EL (cell line): ENCODE data around the gene TMEM130.

ENCODE experiments used
- DNase-seq: peaks from one replicate; pipeline ENCODE4 v3.0.0-alpha.2; 2016

TMEM130 gene

DNA sequence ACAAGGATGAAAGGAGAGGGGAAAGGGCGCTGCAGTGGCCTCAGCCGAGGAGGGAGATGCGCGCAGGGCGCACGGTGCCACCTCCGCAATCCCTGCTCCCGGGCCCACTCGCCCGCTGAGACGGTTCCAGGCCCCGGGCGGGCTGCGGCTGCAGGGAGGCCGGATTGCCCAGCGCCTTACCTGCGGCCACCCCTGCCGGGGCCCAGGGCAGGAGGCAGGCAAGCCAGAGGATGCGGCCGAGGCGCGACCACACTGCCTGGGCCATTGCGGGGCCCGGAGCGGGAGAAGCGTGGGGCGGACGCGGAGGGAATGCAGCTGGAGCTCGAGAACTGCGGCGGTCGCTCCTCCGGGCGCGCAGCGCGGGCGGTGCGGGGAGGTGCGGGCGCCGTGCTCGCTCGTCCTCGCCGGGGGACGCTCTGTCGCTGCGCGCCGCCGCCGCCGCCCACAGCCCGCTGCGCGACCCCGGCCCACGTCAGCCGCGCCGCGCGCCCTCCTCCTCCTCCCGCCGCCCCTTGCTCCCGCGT, at the start of gene TMEM130:
Gene TMEM130, minus strand, starts transcription at position 418 of the 524 bp plus-strand sequence. Its CDS starts 153 bp downstream, at position 265.
- no peak for DNase-seq

GRCh38 chr7:98917331-98917730, 47.5 kb upstream of the TMEM130 start:
- no peak for DNase-seq

DNA sequence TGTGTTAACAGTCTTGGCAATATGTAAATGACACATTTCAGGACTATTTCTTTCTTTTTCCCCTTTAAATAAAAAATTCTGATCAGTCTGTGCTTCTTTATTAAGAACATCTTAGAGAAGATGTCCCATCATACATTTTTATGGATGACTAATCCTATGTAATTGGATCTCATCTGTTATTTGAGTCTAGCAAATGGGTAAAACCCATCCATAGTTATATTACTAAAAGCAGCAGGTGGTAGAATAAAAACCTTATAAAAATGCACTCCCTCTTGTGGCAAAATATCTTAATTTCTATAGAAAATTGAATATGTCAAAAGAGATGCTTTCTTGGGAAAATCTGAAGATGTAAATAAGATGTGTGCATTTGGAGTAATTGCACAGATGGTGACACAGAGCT, 43.8 kb upstream of the TMEM130 start:
- DNase-seq, result peak; percentile 11

DNA sequence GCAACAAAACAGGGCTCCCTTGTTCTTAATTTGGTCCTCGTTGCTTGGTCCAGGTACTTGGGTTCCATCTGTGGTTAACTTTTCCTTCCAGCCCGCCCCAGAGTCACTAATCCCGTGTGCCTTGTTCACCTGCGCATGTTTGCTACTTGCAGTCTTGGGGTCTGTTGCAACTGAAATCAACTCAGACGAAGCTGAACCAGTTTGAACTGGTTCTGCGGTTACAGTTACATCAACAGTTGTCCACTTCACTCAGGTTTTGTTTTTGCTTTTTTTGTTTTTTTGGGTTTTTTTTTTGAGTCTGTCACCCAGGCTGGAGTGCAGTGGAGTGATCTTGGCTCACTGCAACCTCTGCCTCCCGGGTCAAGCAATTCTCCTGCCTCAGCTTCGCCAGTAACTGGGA, 43.2 kb upstream of the TMEM130 start:
- no peak for DNase-seq

- no peak for DNase-seq
Measured at GRCh38 chr7:98911916-98912315, 42.1 kb upstream of the TMEM130 start.

GRCh38 chr7:98910427-98910826, 40.6 kb upstream of the TMEM130 start:
- DNase-seq, result no peak

GRCh38 chr7:98909487-98909886, 39.7 kb upstream of the TMEM130 start:
- no peak for DNase-seq

GRCh38 chr7:98908585-98908984, 38.8 kb upstream of the TMEM130 start:
- no peak for DNase-seq

- DNase-seq, result no peak
Measured at GRCh38 chr7:98907570-98907969, 37.8 kb upstream of the TMEM130 start.

DNA sequence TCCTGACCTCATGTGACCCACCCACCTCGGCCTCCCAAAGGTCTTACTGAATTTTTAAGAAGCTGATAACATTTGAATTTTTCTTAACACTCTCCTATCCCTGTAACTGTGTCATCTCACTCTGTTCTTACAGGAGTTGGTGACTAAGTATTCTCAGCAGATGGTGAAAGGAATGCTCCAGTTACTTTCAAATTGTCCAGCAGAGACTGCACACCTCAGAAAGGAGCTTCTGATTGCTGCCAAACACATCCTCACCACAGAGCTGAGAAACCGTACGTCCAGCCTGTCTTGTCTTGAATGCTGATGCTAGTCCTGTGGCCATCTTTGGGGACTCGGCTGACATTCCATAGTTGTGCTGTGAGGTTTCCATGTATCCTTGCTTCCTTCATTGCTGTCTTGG, 33.4 kb upstream of the TMEM130 start:
- DNase-seq, result no peak

GRCh38 chr7:98902523-98902922, 32.7 kb upstream of the TMEM130 start:
- no peak for DNase-seq

GRCh38 chr7:98900815-98901214, 31.0 kb upstream of the TMEM130 start:
- DNase-seq, result no peak

- no peak for DNase-seq
Measured at GRCh38 chr7:98899816-98900215, 30.0 kb upstream of the TMEM130 start.

GRCh38 chr7:98892609-98893008, 22.8 kb upstream of the TMEM130 start:
- no peak for DNase-seq

DNA sequence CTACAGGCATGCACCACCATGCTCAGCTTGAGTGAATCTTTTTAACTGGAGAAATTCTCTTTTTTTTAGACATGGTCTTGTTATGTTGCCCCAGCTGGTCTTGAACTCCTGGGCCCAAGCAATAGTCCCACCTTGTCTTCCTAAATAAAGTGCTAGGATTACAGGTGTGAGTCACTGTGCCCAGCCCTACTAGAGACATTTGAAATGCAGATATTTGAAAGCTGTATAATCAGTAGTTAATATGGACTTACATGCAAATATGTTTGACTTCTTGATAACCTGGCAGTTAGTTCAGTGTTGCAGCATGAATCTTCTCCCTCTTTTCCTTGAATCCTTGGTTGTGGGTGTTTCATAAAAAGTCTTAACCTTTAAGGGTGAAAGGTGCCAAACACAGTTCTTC, 17.2 kb upstream of the TMEM130 start:
- DNase-seq, result no peak

- no peak for DNase-seq
Measured at GRCh38 chr7:98884416-98884815, 14.6 kb upstream of the TMEM130 start.

DNA sequence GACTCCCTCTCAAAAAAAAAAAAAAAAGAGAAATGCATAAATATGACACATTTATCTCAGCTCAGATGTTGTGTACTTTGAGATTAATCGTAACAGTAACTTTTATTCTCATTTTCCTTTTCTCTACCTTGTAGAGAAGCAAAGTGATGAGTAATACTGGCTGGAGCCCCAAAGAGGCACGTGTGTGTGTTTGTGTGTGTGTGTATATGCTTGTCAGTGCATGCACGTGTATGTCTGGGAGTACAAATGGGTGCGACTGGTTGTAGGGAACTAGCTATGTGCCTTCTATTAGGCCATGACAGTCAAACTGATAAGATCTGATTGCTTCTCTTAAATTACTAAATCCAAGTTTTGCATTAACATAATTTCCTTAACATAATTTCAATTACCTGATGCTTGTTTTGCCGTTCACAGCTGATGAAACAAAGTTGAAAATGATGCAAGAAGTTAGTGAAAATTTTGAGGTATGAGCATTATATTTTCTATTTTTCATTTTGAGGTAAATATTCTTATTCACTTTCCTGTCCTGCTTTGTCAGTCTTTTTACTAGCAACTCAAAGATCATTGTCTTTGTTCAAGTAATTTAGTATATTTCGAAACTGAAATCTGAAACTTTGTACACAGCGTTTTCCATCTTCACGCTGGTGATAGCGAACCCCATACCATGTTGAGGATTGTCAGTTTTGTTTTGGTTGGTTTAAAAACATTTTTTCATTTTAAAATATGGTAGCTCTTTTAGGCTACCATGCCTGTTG, 11.9 kb upstream of the TMEM130 start:
- no peak for DNase-seq

- DNase-seq, result no peak
Measured at GRCh38 chr7:98880485-98880884, 10.7 kb upstream of the TMEM130 start.

DNA sequence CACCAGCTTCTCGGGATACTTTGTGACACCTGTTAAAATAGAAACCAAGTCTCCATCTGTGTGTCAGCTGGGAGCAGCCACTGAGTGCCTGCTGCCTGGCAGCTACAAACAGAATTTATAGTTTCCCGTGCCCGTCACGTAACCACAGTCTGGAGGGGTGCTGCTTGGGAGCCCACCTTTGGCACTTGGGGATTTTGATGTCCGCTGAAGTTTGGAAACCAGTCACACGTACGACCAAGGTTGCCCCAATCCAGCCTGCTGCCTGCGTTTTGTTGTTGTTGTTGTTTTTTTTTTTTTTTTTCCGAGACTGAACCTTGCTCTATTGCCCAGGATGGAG, 10.1 kb upstream of the TMEM130 start:
- DNase-seq, result no peak

DNA sequence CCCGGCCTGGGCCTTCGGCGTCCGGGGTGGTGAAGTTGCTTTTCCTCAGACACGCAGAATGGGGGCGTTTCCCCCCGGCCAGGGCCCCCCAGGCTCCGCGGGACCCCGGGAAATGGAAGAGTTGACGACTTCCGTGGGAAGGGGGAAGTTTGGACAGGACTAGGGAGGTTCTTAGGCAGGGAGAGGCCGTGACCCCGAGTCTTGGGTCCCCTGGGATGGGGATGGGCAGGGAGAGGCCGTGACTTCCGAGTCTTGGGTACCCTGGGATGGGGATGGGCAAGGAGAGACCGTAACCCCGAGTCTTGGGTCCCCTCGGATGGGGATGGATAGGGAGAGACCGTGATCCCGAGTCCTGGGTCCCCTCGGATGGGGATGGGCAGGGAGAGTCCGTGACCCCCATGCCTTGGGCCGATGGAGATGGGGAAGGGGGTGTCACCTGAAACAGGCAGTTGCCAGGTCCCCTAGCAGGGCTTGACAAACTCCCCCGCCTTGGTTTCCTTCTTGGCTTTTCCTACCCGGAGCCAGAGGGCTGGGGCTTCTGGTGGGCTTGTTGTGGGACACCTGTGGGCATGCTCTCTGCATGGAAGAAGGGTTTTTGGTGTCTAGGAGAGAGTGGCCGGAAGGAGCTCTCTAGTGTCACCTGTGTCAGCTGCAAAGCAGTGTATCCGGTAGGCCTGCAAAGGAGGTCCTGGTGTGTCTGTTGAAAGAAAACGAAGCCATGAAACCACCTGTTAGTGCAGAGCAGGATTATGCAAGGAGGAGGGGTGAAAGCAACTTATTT, 9.6 kb upstream of the TMEM130 start:
- peak; percentile 17 for DNase-seq

DNA sequence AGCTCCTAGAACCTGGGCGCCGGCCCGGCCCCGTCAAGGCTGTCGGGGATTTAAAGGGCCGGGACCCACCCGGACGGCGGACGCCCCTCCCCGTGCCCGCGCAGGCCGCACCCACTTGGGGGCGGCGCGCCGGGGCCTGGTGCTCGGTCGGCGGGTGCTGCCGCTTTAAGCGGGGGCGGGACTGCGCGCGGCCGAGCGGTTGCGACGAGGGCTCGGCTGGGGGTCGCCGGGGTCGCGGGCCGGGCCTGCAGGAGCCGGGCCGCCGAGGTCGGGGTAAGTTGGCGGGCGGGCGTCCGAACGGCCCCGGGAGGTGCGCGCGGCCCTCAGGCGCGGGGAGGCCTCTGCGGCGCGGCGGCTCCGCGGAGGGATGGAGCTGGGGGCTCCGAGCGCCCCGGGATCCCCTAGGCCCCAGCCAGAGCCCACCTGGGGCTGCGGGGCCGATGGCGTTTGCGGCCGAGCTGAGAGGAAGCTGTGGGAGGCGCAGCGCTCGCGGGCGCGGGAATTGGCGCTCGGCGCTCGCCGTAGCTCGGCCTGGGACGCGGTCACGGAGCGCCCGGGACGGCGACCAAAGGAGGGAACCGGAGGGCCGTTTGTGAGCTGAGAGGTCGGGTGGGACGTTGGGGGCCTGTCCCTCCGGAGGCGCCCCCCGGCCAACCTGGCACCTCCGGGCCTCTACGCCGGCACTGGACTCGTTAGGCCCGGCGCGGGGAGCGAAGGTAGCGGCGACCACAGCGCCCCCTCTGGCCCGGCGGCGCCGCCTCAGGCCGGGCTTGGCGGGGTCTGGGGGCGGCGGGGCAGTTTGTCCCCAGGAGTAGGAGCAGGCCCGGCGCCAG, 8.8 kb upstream of the TMEM130 start, which contains the start of gene TRRAP:
Gene TRRAP, plus strand, starts transcription at position 168 of the 833 bp plus-strand sequence. CDS start 2,619 bp downstream, outside the sequence.
- peak; percentile 67 for DNase-seq

DNA sequence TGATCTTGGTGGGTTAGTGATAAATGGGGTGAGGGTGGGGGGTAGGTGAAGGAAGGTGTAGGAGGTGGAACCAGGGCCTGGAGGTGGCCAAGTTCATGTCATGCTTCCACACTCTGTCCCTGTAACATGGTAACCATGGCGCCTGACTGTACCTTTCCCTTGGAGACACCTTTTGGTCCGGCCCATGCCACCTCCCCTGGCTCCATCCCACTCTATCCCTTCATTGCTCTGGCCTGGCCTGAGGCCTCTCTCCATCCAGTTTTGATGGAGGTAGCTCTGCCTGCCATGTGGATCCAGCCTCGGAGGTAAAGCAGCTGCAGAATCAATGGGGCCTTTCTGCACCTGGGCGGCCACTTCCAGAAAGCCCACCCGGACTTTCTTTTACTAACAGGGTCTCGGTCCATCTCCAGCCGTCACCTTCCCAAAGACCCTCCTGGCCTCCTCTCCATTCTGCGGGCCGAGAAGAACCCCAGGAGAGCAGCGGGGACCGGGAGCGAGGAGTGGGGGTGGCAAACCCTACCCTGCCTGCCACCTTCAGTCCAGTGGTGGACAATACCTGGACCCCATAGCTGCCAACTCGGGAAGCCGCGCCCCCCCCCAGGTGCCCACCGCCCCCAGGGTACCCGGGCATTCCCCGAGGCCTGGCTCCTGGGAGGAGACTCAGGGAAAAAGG, 8.0 kb upstream of the TMEM130 start:
- DNase-seq, result no peak

GRCh38 chr7:98877146-98877545, 7.3 kb upstream of the TMEM130 start:
- DNase-seq, result no peak
